IPS-NIHi11 (cell line): ENCODE results near the gene CHAD.
"Not testable (repeated sequence)": the region's sequence is repeated elsewhere in the genome, so short reads cannot be mapped to it uniquely, and the experiment has no call there.

Experiments
- DNase-seq: peaks from one replicate; pipeline ENCODE4 v3.0.0; 2012; ENCODE audit warnings: mixed read lengths, low spot score

Gene CHAD

GRCh38 chr17:50428126-50428525 is 40.6 kb downstream of the CHAD start:
- DNase-seq, result not testable (repeated sequence)

- DNase-seq, result peak; percentile 62
Observed at GRCh38 chr17:50426814-50427787, 41.6 kb downstream of the CHAD start.

- DNase-seq, result no peak
Observed at GRCh38 chr17:50426472-50426782, 42.3 kb downstream of the CHAD start.

GRCh38 chr17:50425682-50426471 is 42.8 kb downstream of the CHAD start, which contains the start of gene ACSF2:
ACSF2 (plus strand) TSS chr17:50426218; CDS start chr17:50426262, 44 bp downstream.
- DNase-seq, result peak; percentile 86

GRCh38 chr17:50424996-50425681 is 43.5 kb downstream of the CHAD start:
- DNase-seq, result no peak

GRCh38 chr17:50424246-50424995 is 44.3 kb downstream of the CHAD start:
- no peak for DNase-seq

DNA sequence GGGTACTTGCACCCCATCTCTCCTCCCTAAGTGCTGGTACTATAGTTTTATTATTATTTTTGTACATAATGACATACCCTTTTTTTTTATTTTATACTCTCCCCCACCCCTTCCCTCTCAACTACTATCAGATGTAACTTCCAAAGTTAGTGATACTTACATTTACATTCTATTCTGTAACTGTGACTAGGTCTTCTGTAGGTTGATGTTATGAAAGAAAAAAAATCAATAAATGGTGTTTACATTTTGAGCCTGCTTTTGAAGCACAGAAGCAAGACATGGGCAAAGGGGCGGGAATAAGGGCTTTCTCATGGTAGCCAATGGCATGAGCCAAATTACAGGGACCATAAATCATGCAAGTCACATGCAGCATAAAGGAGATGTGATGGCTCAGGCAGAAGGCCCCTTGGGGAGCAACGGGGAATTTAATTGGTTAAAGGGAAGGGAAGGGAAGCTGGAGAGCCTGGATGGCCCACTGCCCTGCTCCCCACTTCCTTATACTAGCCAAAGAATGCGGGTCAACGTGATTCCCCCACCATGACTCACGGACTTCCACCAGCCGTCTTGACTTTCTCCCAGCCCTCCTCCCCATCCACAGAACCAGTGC is 45.0 kb downstream of the CHAD start:
- peak; percentile 32 for DNase-seq

- DNase-seq, result no peak
Observed at GRCh38 chr17:50422738-50423137, 45.9 kb downstream of the CHAD start.

- no peak for DNase-seq
Observed at GRCh38 chr17:50421308-50422051, 47.2 kb downstream of the CHAD start.

- DNase-seq, result no peak
Observed at GRCh38 chr17:50420419-50421112, 48.1 kb downstream of the CHAD start.

- not testable (repeated sequence) for DNase-seq
Observed at GRCh38 chr17:50419577-50419976, 49.1 kb downstream of the CHAD start.

- no peak for DNase-seq
Observed at GRCh38 chr17:50414808-50415207, 53.9 kb downstream of the CHAD start.
